HG02938 (cell line): ENCODE measurements around the gene KDM7A.

Experiments used
- ATAC-seq: cut with Tn5 transposase; IDR thresholded peaks from one replicate; pipeline ENCODE4 v1.9.1; 2021; ENCODE audit warnings: mild to moderate bottlenecking, moderate library complexity; ENCODE audit not compliant: unreplicated experiment

KDM7A gene

DNA sequence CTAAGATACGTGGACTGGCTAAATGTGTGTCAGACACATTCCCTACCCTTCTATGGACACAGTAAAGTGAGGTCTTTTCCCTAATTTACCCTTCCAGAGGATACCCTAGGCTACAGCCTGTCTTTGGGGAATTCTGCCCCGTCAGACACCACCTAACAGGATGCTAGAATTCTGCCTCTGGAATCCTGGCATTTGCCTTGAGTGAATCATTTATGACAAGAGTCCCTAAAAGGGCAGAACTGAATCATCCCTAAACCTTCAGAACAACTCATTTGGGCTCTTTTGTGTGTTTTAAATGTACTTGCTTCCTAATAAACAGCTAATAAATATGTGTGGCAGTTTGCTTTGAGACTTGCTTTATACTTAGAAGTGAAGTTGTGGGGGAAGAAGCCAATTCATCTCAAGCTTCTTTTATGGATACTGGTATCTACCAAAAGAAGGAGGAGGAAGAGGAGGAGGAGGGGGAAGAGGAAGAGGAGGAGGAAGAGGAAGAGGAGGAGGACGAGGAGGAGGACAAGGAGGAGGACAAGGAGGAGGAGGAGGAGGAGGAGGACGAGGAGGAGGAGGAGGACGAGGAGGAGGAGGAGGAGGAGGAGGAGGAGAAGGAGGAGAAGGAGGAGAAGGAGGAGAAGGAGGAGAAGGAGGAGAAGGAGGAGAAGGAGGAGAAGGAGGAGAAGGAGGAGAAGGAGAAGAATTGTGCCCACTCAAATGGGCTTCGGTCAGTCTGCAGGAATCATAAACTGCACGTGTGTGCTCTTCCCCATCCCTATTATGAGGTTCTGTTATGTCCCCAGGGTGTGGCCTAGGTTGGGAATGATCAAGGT is 141.2 kb downstream of the KDM7A start:
- ATAC-seq, result no peak
